ENCODE data around the gene POGK.
"Not testable (repeated sequence)": the region's sequence is repeated elsewhere in the genome, so short reads cannot be mapped to it uniquely, and the experiment has no call there.

- not testable (repeated sequence) for TF ChIP-seq CTCF (IDR thresholded peaks at IDR 0.05; ENCODE audit: poor library complexity, severe bottlenecking); SMC3 (conservative IDR thresholded peaks at IDR 0.05; ENCODE audit: poor library complexity); EZH2 (IDR thresholded peaks at IDR 0.05; ENCODE audit: borderline replicate concordance, insufficient read depth, low read length, poor library complexity, severe bottlenecking); REST (IDR thresholded peaks at IDR 0.05; ENCODE audit: borderline replicate concordance); EP300 (conservative IDR thresholded peaks at IDR 0.05; ENCODE audit: poor library complexity, severe bottlenecking); TAF1 (IDR thresholded peaks at IDR 0.05; ENCODE audit: low read depth); MXI1 (conservative IDR thresholded peaks at IDR 0.05; ENCODE audit: poor library complexity, severe bottlenecking); POLR2AphosphoS5 (IDR thresholded peaks at IDR 0.05); RAD21 (conservative IDR thresholded peaks at IDR 0.05)
Observed at GRCh38 chr1:166878173-166878917, 39.1 kb downstream of the POGK start.
